NCI-H460 (cell line): ENCODE data around the gene PKN2. TPM values are rescaled to one million over a fixed set of nuclear protein-coding genes. Genes with fewer than 3 reads are reported as not detected.

Source experiments
- DNase-seq: peaks from one replicate; pipeline ENCODE4 v3.0.0-alpha.2; 2016; ENCODE audit warnings: low read depth; ENCODE audit errors: extremely low read depth
- polyA plus RNA-seq: library from polyadenylated mRNA; depleted of rRNA; stranded (reverse); fragments of >200 nt; gene quantifications from 2 replicates; pipeline ENCODE4 v1.2.3, GENCODE V29; 2014; cell fraction: nucleus; rRNA removed
- total RNA-seq: library from RNA; depleted of rRNA; stranded (reverse); fragments of >200 nt; shearing (Covaris generic); gene quantifications from 2 replicates; pipeline ENCODE4 v1.2.3, GENCODE V29; 2014; rRNA removed

Gene PKN2
- 29.9 and 31.0 TPM in 2 replicates for total RNA-seq
- 20.4 and 33.8 TPM in 2 replicates for polyA plus RNA-seq

GRCh38 chr1:88683541-88684481 is at the start of gene PKN2:
Gene PKN2 (plus strand): TSS chr1:88684273. CDS start chr1:88684581, 308 bp downstream.
- peak; percentile 95 for DNase-seq

- DNase-seq, result no peak
Observed at GRCh38 chr1:88634538-88634937, 49.5 kb upstream of the PKN2 start.

GRCh38 chr1:88640060-88640459 is 44.0 kb upstream of the PKN2 start:
- DNase-seq, result no peak

- no peak for DNase-seq
Observed at GRCh38 chr1:88645886-88646285, 38.2 kb upstream of the PKN2 start.

GRCh38 chr1:88646476-88647248 is 37.4 kb upstream of the PKN2 start:
- no peak for DNase-seq

- no peak for DNase-seq
Observed at GRCh38 chr1:88647249-88647645, 36.8 kb upstream of the PKN2 start.

GRCh38 chr1:88647749-88648415 is 36.2 kb upstream of the PKN2 start:
- DNase-seq, result no peak

GRCh38 chr1:88648706-88649105 is 35.4 kb upstream of the PKN2 start:
- no peak for DNase-seq

- no peak for DNase-seq
Observed at GRCh38 chr1:88649932-88650331, 34.1 kb upstream of the PKN2 start.

- DNase-seq, result no peak
Observed at GRCh38 chr1:88650676-88651418, 33.2 kb upstream of the PKN2 start.

- DNase-seq, result no peak
Observed at GRCh38 chr1:88655140-88655539, 28.9 kb upstream of the PKN2 start.

GRCh38 chr1:88655685-88656299 is 28.3 kb upstream of the PKN2 start:
- peak; percentile 18 for DNase-seq

GRCh38 chr1:88658419-88658818 is 25.7 kb upstream of the PKN2 start:
- DNase-seq, result no peak

- no peak for DNase-seq
Observed at GRCh38 chr1:88659552-88659951, 24.5 kb upstream of the PKN2 start.

- no peak for DNase-seq
Observed at GRCh38 chr1:88661188-88661587, 22.9 kb upstream of the PKN2 start.

GRCh38 chr1:88661951-88662699 is 21.9 kb upstream of the PKN2 start:
- DNase-seq, result no peak

- DNase-seq, result no peak
Observed at GRCh38 chr1:88662723-88663122, 21.4 kb upstream of the PKN2 start.

- no peak for DNase-seq
Observed at GRCh38 chr1:88668405-88668804, 15.7 kb upstream of the PKN2 start.

GRCh38 chr1:88670462-88670861 is 13.6 kb upstream of the PKN2 start:
- no peak for DNase-seq
